GM23248 (cell line): ENCODE results near the gene ERP27.

ENCODE experiments used
- EZH2 ChIP-seq: fragments of 200-600 bp; sonication (generic); IDR thresholded peaks from 2 replicates; pipeline ENCODE4 v1.6.1; 2018; ENCODE audit warnings: antibody characterized with exemption, mild to moderate bottlenecking; ENCODE audit not compliant: insufficient read depth, poor library complexity, severe bottlenecking
- EZH2phosphoT487 ChIP-seq: fragments of 200-600 bp; sonication (generic); IDR thresholded peaks from 2 replicates; pipeline ENCODE4 v1.6.1; 2018; ENCODE audit warnings: antibody characterized with exemption, moderate library complexity, mild to moderate bottlenecking, low read depth; ENCODE audit not compliant: insufficient read depth

GRCh38 chr12:14921218-14921617, 17.1 kb downstream of the ERP27 start:
- TF ChIP-seq EZH2 (no peak), EZH2phosphoT487 (no peak)
